AG10803 (cell line): ENCODE measurements around the gene RFC5.

Experiments used
- DNase-seq: peaks from one replicate; pipeline ENCODE4 v3.0.0; 2010; ENCODE audit warnings: low read depth
- H3K4me3 ChIP-seq: 2 replicates; pipeline ENCODE4 v1.5.1; 2011; ENCODE audit warnings: mild to moderate bottlenecking, low read length, control low read depth
- TF ChIP-seq, protein P1 (sequence below): conservative IDR thresholded peaks from 2 replicates; pipeline ENCODE4 v1.5.1; 2011; ENCODE audit warnings: mild to moderate bottlenecking, low read length, control low read depth, inconsistent platforms

RFC5 gene, protein sequence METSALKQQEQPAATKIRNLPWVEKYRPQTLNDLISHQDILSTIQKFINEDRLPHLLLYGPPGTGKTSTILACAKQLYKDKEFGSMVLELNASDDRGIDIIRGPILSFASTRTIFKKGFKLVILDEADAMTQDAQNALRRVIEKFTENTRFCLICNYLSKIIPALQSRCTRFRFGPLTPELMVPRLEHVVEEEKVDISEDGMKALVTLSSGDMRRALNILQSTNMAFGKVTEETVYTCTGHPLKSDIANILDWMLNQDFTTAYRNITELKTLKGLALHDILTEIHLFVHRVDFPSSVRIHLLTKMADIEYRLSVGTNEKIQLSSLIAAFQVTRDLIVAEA

DNA sequence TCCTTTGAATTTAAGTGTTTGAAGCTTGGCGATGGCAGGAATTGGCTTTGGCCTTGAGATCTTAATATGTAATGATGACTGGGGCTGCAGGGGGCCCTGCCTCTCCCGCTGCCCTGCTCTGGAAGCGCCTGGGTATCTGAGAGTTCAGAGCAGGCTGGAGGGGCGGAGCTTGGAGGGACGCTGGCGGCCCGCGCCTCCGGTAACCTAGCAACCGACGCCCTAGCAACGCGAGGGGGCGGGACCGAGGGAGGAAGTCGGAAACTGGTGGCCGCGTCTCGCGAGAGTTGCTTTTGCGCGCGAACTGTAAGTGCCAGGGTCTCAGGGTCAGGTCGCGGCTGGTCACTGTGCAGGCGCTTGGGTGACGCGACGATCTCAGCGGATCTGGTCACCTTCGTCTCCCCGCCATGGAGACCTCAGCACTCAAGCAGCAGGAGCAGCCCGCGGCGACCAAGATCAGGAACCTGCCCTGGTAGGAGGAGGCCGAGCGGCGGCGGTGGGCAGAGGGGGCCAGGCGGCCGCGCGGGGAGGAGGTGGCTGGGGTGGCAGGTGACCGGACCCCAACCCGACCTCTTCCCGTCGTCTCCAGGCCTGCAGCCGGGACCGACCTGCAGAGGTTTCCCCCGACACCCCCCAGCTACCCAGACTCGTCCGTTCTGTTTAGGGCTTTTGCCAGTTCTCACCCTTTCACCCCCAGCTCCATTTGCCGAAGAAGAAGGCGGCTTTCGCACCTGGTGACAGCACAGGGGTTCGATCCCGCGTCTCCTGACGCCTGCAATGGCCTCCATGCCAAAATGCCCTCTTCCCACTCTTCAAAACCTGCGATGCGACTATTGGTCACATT lies at the start of gene RFC5:
Gene RFC5, plus strand, starts transcription at position 280 of the 841 bp plus-strand sequence. Its CDS starts 125 bp downstream, at position 405.
- DNase-seq, result peak; percentile 95
- TF ChIP-seq, protein P1, sequence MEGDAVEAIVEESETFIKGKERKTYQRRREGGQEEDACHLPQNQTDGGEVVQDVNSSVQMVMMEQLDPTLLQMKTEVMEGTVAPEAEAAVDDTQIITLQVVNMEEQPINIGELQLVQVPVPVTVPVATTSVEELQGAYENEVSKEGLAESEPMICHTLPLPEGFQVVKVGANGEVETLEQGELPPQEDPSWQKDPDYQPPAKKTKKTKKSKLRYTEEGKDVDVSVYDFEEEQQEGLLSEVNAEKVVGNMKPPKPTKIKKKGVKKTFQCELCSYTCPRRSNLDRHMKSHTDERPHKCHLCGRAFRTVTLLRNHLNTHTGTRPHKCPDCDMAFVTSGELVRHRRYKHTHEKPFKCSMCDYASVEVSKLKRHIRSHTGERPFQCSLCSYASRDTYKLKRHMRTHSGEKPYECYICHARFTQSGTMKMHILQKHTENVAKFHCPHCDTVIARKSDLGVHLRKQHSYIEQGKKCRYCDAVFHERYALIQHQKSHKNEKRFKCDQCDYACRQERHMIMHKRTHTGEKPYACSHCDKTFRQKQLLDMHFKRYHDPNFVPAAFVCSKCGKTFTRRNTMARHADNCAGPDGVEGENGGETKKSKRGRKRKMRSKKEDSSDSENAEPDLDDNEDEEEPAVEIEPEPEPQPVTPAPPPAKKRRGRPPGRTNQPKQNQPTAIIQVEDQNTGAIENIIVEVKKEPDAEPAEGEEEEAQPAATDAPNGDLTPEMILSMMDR, result no peak
- peak within 1 kb of the TSS; percentile 95 for H3K4me3 ChIP-seq

DNA sequence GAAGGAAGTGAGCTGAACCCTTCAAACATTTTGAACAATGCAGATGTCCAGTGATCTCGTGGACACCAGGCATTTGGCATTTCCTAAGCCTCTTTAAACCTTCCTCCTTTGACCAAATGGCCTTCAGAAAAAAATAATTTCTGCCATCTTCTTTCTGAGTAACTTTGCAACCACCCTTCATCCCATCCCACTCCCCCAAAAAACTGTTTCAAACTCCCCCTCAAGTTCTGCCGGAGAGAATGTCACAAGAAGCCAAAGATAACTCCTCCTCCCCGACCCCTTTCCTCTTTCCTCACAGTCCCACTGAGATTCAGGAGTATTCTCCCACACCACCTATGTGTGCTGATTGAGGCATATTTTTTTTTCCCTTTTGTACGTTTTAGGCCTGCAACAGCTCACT lies 49.5 kb upstream of the RFC5 start:
- no peak overlapping the region for H3K4me3 ChIP-seq
- no peak for DNase-seq
- TF ChIP-seq, protein P1, result no peak

DNA sequence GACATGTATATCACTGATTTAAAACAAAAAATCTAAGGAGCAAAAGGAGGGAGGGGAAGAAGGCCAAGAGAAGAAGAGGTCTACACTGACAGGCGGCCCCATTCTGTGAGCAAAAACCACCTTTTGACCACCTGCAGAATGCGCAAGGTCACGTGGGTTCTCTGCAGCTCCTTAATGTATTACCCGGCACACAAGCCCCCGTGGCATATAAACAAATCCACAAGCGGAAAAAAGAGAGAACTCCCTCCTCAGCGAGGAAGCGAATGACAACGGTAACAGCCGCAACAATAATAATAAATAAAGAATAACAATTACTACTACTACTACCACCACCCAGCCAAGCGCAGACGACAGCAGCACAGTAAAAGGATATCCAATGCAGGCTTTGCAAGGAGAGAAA lies 49.0 kb upstream of the RFC5 start:
- DNase-seq, result no peak
- H3K4me3 ChIP-seq, result no peak overlapping the region
- TF ChIP-seq, protein P1, result no peak

DNA sequence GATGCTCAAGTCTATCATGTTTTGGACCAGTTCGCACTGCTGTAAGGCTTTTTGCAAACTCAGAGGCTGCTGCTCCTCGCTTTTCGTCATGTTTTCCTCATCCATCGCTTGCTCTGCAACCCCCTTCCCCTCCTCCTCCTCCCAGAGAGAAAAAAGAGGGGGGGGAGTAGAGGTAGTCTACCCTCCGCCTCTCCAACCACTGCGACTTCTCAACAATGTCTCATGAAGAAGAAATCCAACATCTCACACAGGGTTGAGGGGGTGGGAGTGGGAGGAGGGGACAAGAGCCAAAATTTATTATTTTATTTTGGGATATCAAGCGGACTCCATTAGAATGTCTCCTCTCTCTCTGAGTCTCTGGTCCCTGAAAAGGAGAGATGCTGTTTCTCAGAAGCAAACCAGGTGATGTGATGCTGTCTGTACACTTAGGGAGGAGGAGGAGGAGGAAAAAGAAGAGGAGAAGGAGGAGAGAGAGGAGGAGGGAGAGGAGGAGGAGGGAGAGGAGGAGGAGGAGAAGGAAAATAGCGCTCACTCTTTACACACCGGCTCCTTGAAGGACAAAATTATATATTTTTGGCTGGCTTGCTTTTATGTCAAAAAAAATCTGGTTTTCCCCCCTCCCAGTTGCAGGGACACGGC lies 48.2 kb upstream of the RFC5 start:
- TF ChIP-seq, protein P1, result no peak
- peak overlapping the region; percentile 44 for H3K4me3 ChIP-seq
- no peak for DNase-seq

DNA sequence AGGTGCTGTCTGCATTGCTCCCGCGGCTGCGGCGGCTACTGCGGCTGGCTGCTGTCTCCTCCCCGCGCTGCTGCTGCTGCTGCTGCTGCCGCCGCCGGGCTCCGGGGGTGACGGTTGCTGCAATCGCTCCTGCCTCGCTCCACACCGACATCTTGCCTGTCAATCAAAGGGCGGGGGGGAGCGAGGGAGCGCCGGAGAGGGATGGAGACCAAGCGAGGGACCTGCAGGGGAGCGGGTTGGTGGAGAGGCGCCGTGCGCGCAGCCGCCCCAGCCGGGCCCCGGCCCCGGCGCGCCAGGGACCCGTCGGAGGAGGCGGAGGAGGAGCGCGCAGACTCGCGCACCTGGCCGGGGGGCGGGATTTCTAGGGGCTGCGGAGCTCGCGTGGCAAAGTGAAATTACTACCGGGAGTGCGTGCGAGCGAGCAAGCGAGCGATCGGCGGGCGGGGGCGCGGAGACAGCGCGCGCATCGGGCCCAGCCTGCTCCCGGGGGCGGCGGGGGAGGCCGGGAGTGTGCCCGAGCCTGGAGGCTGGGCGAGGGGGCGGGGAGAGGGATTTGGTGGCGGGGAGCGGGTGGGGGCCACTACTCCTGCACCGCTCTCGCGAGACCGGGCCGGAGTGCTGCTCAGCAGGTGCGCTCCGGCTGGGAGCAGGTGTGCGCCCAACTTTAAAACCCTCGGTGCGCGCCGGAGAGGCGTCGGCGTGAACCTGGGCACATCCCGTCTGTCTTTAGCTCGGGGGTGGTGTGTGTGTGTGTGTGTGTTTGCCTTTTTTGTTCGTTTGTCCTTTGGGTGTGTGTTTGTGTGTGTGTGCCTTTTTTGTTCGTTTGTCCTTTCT lies 47.5 kb upstream of the RFC5 start, which contains the start of gene KSR2:
Gene KSR2, minus strand, starts transcription at position 165 of the 834 bp plus-strand sequence. CDS start 735 bp downstream, outside the sequence.
- peak; percentile 21 for DNase-seq
- TF ChIP-seq, protein P1, result no peak

DNA sequence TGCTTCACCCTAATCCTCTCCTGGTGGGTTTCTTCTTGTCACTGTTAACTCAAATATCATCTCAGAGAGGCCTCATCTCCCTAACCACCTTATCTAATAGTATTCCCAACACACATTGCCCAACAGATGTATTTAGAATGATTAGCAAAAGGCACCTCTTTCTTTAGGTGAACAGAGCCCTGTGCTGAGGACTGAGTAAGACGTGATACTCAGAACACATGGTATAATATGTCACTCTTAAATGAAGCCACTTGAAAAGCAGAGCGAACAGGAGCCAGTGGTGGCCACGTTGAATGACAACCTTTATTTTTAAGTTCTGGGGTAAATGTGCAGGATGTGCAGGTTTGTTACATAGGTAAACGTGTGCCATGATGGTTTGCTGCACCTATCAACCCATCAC lies 46.2 kb upstream of the RFC5 start:
- TF ChIP-seq, protein P1, result no peak
- H3K4me3 ChIP-seq, result no peak overlapping the region
- no peak for DNase-seq

More for the DNA sequence above, 47.5 kb upstream of the RFC5 start, which contains the start of gene KSR2:
- H3K4me3 ChIP-seq, result peak within 1 kb of the TSS; percentile 44
